RWPE1 (cell line): Measurements from ENCODE around the gene RBPJ.

Experiments used
- CTCF ChIA-PET: fragments of 350-600 bp; sonication (Branson Sonifier 250); formaldehyde crosslinking; extraction: SDS; loops from one replicate; lab custom pipeline; 2021; lab: Yijun Ruan, JAX
- POLR2A ChIA-PET: fragments of 400-600 bp; formaldehyde crosslinking; extraction: SDS; loops from one replicate; lab custom pipeline; 2020; ENCODE audit warnings: antibody characterized with exemption; ENCODE audit not compliant: low non-redundant PET; lab: Yijun Ruan, JAX
- DNase-seq: peaks from one replicate; pipeline ENCODE4 v3.0.0; 2012; ENCODE audit warnings: low spot score
- H3K27ac ChIP-seq: fragments of 450-650 bp; 2 replicates; pipeline ENCODE4 v1.5.1; 2017
- TF ChIP-seq, protein P1 (sequence below): fragments of 450-650 bp; conservative IDR thresholded peaks from 2 replicates; pipeline ENCODE4 v1.5.1; 2017; ENCODE audit warnings: low read depth, mild to moderate bottlenecking

Gene RBPJ

GRCh38 chr4:26344901-26345564, 24.2 kb downstream of the RBPJ start:
- POLR2A ChIA-PET: no interaction called here
- no peak for DNase-seq
- no peak overlapping the region for H3K27ac ChIP-seq
- TF ChIP-seq, protein P1, sequence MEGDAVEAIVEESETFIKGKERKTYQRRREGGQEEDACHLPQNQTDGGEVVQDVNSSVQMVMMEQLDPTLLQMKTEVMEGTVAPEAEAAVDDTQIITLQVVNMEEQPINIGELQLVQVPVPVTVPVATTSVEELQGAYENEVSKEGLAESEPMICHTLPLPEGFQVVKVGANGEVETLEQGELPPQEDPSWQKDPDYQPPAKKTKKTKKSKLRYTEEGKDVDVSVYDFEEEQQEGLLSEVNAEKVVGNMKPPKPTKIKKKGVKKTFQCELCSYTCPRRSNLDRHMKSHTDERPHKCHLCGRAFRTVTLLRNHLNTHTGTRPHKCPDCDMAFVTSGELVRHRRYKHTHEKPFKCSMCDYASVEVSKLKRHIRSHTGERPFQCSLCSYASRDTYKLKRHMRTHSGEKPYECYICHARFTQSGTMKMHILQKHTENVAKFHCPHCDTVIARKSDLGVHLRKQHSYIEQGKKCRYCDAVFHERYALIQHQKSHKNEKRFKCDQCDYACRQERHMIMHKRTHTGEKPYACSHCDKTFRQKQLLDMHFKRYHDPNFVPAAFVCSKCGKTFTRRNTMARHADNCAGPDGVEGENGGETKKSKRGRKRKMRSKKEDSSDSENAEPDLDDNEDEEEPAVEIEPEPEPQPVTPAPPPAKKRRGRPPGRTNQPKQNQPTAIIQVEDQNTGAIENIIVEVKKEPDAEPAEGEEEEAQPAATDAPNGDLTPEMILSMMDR: no peak
- CTCF ChIA-PET: no interaction called here

- DNase-seq: no peak
- ChIA-PET CTCF (no interaction called here), POLR2A (no interaction called here)
- H3K27ac ChIP-seq: no peak overlapping the region
- TF ChIP-seq, protein P1: no peak
Measured at GRCh38 chr4:26345565-26345938, 24.7 kb downstream of the RBPJ start.

GRCh38 chr4:26346203-26346620, 25.4 kb downstream of the RBPJ start:
- no peak for DNase-seq
- POLR2A ChIA-PET: no interaction called here
- TF ChIP-seq, protein P1: no peak
- H3K27ac ChIP-seq: no peak overlapping the region
- CTCF ChIA-PET: interaction anchor here (0.8 kb wide), 1 partner anchor 16 kb away, joined by 4 read pairs; no protein-coding TSS in a partner anchor

GRCh38 chr4:26349496-26349895, 28.7 kb downstream of the RBPJ start:
- TF ChIP-seq, protein P1: no peak
- DNase-seq: no peak
- no peak overlapping the region for H3K27ac ChIP-seq
- ChIA-PET POLR2A (interaction anchor here (1.1 kb wide), 1 partner anchor 139 kb away, joined by 3 read pairs; no protein-coding TSS in a partner anchor), CTCF (interaction anchor here (0.6 kb wide), 1 partner anchor 12 kb away, joined by 3 read pairs; no protein-coding TSS in a partner anchor)

DNA sequence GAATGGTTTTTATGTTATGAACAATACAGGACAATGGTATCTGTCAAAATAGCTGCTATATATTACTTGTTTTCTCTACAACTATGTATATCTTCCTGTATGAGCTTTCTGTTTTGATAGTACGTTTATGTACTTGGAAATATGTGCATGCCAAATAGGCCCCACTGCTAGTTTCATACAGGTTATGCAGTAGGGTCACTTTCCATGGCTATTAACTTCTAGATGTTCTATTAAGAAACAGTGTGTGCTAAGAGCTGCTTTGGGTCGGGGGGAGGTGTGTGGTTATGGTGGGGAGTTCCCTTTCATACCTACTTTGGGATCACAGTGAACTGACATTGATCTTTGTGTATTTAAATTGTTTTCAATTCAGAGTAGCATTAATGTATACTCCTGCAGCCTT, 30.9 kb downstream of the RBPJ start:
- TF ChIP-seq, protein P1: no peak
- CTCF ChIA-PET: interaction anchor here (0.6 kb wide), 1 partner anchor 965 kb away, joined by 3 read pairs; no protein-coding TSS in a partner anchor
- POLR2A ChIA-PET: no interaction called here
- DNase-seq: no peak
- no peak overlapping the region for H3K27ac ChIP-seq

DNA sequence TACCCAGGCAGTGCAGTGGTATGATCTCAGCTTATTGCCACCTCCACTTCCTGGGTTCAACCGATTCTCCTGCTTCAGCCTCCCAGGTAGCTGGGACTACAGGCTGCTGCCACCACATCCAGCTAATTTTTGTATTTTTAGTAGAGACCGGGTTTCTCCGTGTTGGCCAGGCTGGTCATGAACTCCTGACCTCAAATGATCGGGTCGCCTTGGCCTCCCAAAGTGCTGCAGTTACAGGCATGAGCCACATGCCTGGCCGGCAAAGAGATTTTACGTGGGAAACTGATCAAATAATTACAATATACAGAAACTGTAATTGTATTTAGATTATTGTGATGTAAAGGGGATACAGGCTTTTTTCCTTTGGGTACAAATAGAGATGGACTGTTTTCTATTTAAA, 33.7 kb downstream of the RBPJ start:
- TF ChIP-seq, protein P1: no peak
- CTCF ChIA-PET: no interaction called here
- no peak overlapping the region for H3K27ac ChIP-seq
- POLR2A ChIA-PET: no interaction called here
- no peak for DNase-seq
